Left ventricle myocardium inferior (tissue), 1 donor: ENCODE results near the gene GPRC5D. TPM values are rescaled to one million over a fixed set of nuclear protein-coding genes. Genes with fewer than 3 reads are reported as not detected.

Experiments used
- DNase-seq: peaks from one replicate; pipeline ENCODE4 v3.0.0-alpha.2; 2020
- H3K27ac ChIP-seq: fragments of 200-600 bp; replicated peaks from 2 replicates; pipeline ENCODE4 v1.8.0; 2021
- H3K27me3 ChIP-seq: fragments of 200-600 bp; 2 replicates; pipeline ENCODE4 v1.8.0; 2021; ENCODE audit warnings: low read depth
- H3K36me3 ChIP-seq: fragments of 200-600 bp; 2 replicates; pipeline ENCODE4 v1.8.0; 2021
- H3K4me1 ChIP-seq: fragments of 200-600 bp; 2 replicates; pipeline ENCODE4 v1.8.0; 2021
- H3K4me3 ChIP-seq: fragments of 200-600 bp; 2 replicates; pipeline ENCODE4 v1.8.0; 2021; ENCODE audit warnings: mild to moderate bottlenecking, moderate library complexity
- H3K9me3 ChIP-seq: fragments of 200-600 bp; replicated peaks from 2 replicates; pipeline ENCODE4 v1.8.0; 2021
- CTCF ChIP-seq: fragments of 200-600 bp; IDR thresholded peaks from 2 replicates; pipeline ENCODE4 v1.8.0; 2021; ENCODE audit warnings: antibody characterized with exemption, mild to moderate bottlenecking, borderline replicate concordance
- intact Hi-C: fragments of 100-400 bp; cut with micrococcal nuclease; formaldehyde crosslinking; loops from one replicate; pipeline ENCODE4 v1.11.0; 2022
- total RNA-seq: library from RNA; stranded (reverse); fragmentation: NEBNext Ultra II Directional; extraction: Animal tissue kit (Norgen Biotek cat#: 25700); gene quantifications from one replicate; pipeline ENCODE4 v1.2.1, GENCODE V29; 2021
- donor health status: DM: no; HTN: yes; CAD: no; lungs with severe emphysema.

Gene GPRC5D
- total RNA-seq, 1 donor from 2014 or later, result not detected

GRCh38 chr12:12891080-12891880 lies 60.7 kb downstream of the GPRC5D start, which contains the start of gene GPRC5A:
Gene GPRC5A (plus strand): TSS chr12:12891562. CDS start chr12:12908250, 16,688 bp downstream.
- Histone ChIP-seq H3K4me1 (peaks cover 16% of the 10 kb centered on the region), H3K27ac (peak within 1 kb of the TSS; percentile 47), H3K36me3 (no peaks in the 10 kb centered on the region), H3K27me3 (peaks cover 87% of the 10 kb centered on the region), H3K9me3 (no peaks in the 10 kb centered on the region), H3K4me3 (peak within 1 kb of the TSS; percentile 67)
- TF ChIP-seq CTCF, result no peak
- intact Hi-C loops, result no loop called here
- peak; percentile 76 for DNase-seq

Other genes with a start within 250 kb of the GPRC5D start
- gene CDKN1B, start 234.8 kb downstream of the GPRC5D start, total RNA-seq, result 36.3 TPM
- 22.0 TPM for gene APOLD1, start 166.5 kb downstream of the GPRC5D start, total RNA-seq
- 26.7 TPM for gene DDX47, start 138.8 kb downstream of the GPRC5D start, total RNA-seq
- gene GPRC5A, start 60.6 kb downstream of the GPRC5D start, total RNA-seq, result 0.77 TPM
- gene HEBP1, start 48.1 kb upstream of the GPRC5D start, total RNA-seq, result 65.4 TPM
- gene FAM234B, start 92.2 kb upstream of the GPRC5D start, total RNA-seq, result 1.8 TPM
- gene GSG1, start 151.5 kb upstream of the GPRC5D start, total RNA-seq, result not detected
- 90.5 TPM for gene EMP1, start 244.6 kb upstream of the GPRC5D start, total RNA-seq